ENCODE data around the gene OSMR. TPM values are rescaled to one million over a fixed set of nuclear protein-coding genes. Genes with fewer than 3 reads are reported as not detected.

OSMR gene
- total RNA-seq, 4 donors from 2014 or later: 3.5 to 25.6 (median 15.3) TPM

GRCh38 chr5:38803246-38803645, 42.6 kb upstream of the OSMR start:
- no peak overlapping the region for H3K27ac ChIP-seq
- no peaks in the 10 kb centered on the region for H3K9me3 ChIP-seq
- no peak for DNase-seq
- H3K4me3 ChIP-seq: no peak overlapping the region
- TF ChIP-seq, protein P1, sequence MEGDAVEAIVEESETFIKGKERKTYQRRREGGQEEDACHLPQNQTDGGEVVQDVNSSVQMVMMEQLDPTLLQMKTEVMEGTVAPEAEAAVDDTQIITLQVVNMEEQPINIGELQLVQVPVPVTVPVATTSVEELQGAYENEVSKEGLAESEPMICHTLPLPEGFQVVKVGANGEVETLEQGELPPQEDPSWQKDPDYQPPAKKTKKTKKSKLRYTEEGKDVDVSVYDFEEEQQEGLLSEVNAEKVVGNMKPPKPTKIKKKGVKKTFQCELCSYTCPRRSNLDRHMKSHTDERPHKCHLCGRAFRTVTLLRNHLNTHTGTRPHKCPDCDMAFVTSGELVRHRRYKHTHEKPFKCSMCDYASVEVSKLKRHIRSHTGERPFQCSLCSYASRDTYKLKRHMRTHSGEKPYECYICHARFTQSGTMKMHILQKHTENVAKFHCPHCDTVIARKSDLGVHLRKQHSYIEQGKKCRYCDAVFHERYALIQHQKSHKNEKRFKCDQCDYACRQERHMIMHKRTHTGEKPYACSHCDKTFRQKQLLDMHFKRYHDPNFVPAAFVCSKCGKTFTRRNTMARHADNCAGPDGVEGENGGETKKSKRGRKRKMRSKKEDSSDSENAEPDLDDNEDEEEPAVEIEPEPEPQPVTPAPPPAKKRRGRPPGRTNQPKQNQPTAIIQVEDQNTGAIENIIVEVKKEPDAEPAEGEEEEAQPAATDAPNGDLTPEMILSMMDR (IDR thresholded peaks at IDR 0.05): no peak
- TF ChIP-seq POLR2A (IDR thresholded peaks at IDR 0.05): no peak
- H3K36me3 ChIP-seq: no peaks in the 10 kb centered on the region
- no peaks in the 10 kb centered on the region for H3K27me3 ChIP-seq
- no peaks in the 10 kb centered on the region for H3K4me1 ChIP-seq

DNA sequence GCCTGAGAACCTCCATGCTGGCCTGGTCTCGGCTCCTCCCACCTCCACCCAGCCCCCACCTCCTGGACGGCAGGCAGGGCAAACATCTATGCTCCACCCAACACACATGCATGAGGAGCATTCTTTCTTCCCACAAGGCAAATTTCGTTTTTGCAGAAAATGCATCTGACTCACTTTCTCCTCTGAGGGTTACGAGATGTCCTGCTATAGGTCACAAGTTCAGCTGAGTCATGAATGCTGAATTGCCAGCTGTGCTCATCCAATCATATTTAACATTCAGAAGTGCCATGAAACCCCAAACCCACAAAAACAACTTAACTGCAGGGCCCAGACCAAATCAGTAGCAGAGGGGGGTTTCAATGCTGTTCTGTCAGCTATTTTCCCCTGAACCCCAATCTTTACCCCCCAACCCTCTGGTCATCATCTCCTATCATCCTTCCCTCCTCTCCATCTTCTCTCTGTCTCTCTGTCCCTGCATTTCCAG, 39.0 kb upstream of the OSMR start:
- Histone ChIP-seq H3K27me3 (no peaks in the 10 kb centered on the region), H3K9me3 (no peaks in the 10 kb centered on the region), H3K4me1 (no peaks in the 10 kb centered on the region), H3K4me3 (no peak overlapping the region), H3K27ac (no peak overlapping the region), H3K36me3 (no peaks in the 10 kb centered on the region)
- TF ChIP-seq POLR2A (IDR thresholded peaks at IDR 0.05): no peak
- TF ChIP-seq, protein P1 (IDR thresholded peaks at IDR 0.05): no peak
- DNase-seq: no peak

DNA sequence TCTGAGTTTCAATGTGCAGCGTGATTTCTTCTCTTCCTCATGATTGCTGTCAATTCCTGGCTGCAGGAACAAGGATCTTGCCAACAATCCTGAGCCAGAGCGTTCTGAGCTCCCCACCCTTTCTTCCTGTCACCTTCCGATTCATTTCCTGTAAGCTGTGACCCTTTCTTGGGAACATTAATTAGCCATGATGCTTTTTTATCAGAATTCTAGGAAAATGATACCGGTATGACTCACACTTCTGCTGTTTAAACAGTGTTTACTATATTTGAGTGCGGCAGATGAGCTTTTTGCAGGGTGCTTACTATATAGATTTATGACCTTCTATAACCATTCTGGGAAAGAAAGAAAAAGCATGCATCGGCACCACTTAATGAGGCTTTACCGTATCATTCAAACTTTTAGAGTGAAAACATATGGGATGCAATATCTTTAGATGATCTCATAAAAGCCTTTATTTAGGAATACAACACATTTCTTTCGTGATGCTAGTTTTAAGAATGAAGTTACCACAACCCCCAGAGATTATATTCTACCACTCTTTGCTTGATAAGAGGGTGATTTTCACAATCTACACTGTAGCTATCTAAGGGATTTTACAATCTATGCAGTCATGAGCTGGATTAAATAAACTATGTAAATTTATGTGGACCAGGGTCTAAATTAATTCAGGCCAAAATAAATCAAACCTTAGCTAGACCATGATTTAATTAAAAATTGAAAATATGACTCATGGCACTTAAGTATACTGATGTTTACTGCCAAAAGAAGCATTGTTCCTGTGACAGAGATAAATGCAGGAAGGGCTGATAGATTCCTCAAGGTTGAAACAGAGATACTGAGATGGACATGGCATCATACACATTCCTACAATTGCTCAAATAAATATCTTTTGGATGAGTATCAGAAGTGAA, 38.0 kb upstream of the OSMR start:
- peak overlapping the region in 1 of 4 donors; percentile 10 for H3K27ac ChIP-seq

DNA sequence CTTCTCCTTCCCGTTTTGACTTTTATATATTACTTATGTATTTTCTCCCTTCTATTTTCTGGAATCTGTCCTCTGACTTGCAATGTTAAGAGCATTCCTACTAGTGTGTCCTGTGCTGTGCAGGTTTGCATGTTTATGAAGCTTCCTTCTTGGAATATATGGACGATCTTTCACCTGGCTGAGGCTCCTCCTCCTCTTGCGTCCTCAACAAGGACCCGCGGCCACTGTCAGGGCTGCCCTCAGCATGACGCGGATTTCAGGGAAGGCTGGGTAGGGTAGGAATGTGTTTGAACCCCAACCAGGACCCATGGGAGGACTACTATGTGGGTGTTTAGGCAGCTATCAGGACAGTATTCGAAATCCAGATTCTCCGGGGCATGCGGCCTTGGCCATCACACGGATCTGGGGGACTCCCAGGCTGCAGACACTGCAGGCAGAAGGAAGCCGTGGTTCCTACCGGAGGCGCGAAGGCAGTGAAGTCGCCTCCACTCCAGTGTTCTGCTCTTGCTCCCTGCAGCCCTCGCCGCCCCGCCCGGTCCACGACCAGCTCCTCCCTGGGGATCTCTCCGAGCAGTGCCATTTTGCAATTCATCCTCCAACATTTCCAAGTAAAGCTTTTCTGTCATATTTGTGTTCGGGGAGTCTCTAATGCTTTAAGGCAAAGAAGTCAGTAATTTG, 37.0 kb upstream of the OSMR start:
- Histone ChIP-seq H3K9me3 (no peaks in the 10 kb centered on the region), H3K27ac (peak overlapping the region in 3 of 4 donors; percentile 13 to 49 (median 22)), H3K4me3 (no peak overlapping the region), H3K36me3 (no peaks in the 10 kb centered on the region), H3K4me1 (no peaks in the 10 kb centered on the region), H3K27me3 (no peaks in the 10 kb centered on the region)
- TF ChIP-seq, protein P1 (IDR thresholded peaks at IDR 0.05): no peak
- TF ChIP-seq POLR2A (IDR thresholded peaks at IDR 0.05): no peak
- DNase-seq: no peak

More for the DNA sequence above, 38.0 kb upstream of the OSMR start:
- no peaks in the 10 kb centered on the region for H3K36me3 ChIP-seq
- no peaks in the 10 kb centered on the region for H3K9me3 ChIP-seq
- H3K4me3 ChIP-seq: no peak overlapping the region
- H3K27me3 ChIP-seq: no peaks in the 10 kb centered on the region
- TF ChIP-seq POLR2A (IDR thresholded peaks at IDR 0.05): no peak
- TF ChIP-seq, protein P1 (IDR thresholded peaks at IDR 0.05): no peak
- no peak for DNase-seq
- no peaks in the 10 kb centered on the region for H3K4me1 ChIP-seq

DNA sequence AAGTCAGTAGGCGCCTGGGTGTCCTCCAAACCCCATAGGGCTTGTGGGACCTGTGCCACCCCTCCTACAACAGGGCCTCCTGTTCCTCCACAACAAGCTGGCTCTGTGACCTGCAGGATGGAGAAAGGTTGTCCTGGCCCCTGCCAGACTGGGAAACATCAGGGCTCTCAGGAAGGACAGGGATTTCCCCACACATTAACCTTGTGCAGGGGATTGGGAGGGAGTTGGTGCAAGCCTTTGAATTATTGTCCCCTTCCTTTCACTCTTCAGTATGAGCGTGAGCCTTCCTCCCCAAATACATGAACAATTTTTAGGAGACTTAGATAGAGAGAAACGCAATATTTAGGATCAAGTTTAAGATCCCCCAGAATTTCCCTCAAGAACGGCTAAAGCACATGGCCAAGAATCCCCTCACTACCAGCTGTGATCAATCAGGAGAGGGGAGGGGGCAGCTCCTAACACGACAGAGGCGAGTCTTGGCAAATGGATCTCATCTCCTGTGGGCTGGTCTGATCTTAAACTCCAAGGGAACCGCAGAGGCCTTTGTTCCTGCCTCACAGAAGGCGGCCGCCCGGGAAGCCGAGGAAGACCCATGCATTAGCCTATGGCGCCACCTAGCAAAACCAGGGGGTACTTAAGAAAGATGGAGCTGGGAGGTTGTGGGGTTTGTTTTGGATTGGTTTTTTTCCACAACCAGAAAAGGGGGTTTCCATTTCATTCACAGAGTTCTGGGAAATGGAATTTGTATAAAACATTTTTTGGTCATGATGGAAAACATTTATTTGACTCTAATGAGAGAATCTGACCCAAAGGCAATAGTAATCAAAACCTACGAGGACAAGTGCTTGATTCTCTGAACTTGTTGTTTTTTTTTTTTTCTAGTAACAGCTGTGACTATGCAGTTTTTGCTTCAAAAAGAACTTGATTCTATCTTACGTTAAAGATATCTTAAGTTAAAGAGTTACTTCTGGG, 36.1 kb upstream of the OSMR start:
- DNase-seq: peak; percentile 36 to 77 (median 61)
- TF ChIP-seq POLR2A (IDR thresholded peaks at IDR 0.05): no peak
- TF ChIP-seq, protein P1 (IDR thresholded peaks at IDR 0.05): peak; percentile 19 to 71 (median 59)
- peak overlapping the region in 3 of 4 donors; percentile 22 to 49 (median 43) for H3K27ac ChIP-seq

More for the DNA sequence above, 36.1 kb upstream of the OSMR start:
- Histone ChIP-seq H3K36me3 (no peaks in the 10 kb centered on the region), H3K4me3 (no peak overlapping the region), H3K27me3 (no peaks in the 10 kb centered on the region), H3K9me3 (no peaks in the 10 kb centered on the region), H3K4me1 (no peaks in the 10 kb centered on the region)

Measured in Peyer's patch (tissue), 4 donors.